GM12874 (cell line): Measurements from ENCODE around the gene PARP8.

ENCODE experiments used
- CTCF ChIP-seq: IDR thresholded peaks from 2 replicates; pipeline ENCODE4 v1.5.1; 2011; ENCODE audit warnings: low read depth, mild to moderate bottlenecking, control low read depth, low read length, moderate library complexity; ENCODE audit not compliant: insufficient read depth

PARP8 gene

GRCh38 chr5:50843091-50843490 lies 176.7 kb downstream of the PARP8 start:
- no peak for TF ChIP-seq CTCF

GRCh38 chr5:50846261-50846660 lies 179.8 kb downstream of the PARP8 start:
- no peak for TF ChIP-seq CTCF

GRCh38 chr5:50849554-50849953 lies 183.1 kb downstream of the PARP8 start:
- TF ChIP-seq CTCF: no peak

GRCh38 chr5:50853151-50853550 lies 186.7 kb downstream of the PARP8 start:
- no peak for TF ChIP-seq CTCF

- TF ChIP-seq CTCF: no peak
Measured at GRCh38 chr5:50854082-50854481, 187.6 kb downstream of the PARP8 start.

GRCh38 chr5:50855001-50855400 lies 188.6 kb downstream of the PARP8 start:
- no peak for TF ChIP-seq CTCF

- TF ChIP-seq CTCF: no peak
Measured at GRCh38 chr5:50856401-50857119, 190.1 kb downstream of the PARP8 start.
